ENCODE results near the gene JARID2.

DNA sequence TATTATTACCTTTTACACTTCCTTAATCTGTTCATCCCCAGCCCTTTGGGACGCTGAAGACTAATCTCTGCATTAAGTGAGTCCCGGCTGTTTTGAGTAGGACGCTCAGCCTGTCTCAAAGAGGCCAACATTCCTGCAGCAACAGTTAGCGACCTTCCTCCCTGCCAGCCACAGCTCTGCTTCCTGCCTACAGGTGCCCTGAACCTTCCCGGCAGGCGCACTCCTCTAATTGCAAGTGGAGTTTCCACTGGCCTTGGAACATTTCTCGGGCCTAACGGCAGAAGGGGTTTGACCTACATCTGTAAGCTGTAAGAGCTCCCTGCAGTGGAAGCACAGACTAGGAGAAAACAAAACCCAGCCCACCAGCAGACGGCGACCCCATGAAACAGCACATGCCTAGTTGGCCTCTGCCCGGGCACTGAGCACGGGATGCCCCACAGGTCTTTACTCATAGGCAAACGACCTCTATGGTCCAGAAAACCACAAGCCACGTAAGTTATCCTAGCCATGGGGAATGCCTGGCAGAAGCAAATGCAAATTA is 279.1 kb downstream of the JARID2 start:
- TF ChIP-seq, protein P1, sequence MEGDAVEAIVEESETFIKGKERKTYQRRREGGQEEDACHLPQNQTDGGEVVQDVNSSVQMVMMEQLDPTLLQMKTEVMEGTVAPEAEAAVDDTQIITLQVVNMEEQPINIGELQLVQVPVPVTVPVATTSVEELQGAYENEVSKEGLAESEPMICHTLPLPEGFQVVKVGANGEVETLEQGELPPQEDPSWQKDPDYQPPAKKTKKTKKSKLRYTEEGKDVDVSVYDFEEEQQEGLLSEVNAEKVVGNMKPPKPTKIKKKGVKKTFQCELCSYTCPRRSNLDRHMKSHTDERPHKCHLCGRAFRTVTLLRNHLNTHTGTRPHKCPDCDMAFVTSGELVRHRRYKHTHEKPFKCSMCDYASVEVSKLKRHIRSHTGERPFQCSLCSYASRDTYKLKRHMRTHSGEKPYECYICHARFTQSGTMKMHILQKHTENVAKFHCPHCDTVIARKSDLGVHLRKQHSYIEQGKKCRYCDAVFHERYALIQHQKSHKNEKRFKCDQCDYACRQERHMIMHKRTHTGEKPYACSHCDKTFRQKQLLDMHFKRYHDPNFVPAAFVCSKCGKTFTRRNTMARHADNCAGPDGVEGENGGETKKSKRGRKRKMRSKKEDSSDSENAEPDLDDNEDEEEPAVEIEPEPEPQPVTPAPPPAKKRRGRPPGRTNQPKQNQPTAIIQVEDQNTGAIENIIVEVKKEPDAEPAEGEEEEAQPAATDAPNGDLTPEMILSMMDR (conservative IDR thresholded peaks at IDR 0.05 in 1 of 2, IDR thresholded peaks at IDR 0.05 in 1 of 2; ENCODE audit: extremely low read depth in 1 of 2, insufficient read depth in 1 of 2, low read depth in 1 of 2, low read length in 2 of 2): no peak
- no peak for TF ChIP-seq EZH2 (IDR thresholded peaks at IDR 0.05; ENCODE audit: borderline replicate concordance, low read length)

Measured in mammary epithelial cell (primary cell).